ENCODE results near the gene CRKL.
"Not testable (repeated sequence)": the region's sequence is repeated elsewhere in the genome, so short reads cannot be mapped to it uniquely, and the experiment has no call there.

DNA sequence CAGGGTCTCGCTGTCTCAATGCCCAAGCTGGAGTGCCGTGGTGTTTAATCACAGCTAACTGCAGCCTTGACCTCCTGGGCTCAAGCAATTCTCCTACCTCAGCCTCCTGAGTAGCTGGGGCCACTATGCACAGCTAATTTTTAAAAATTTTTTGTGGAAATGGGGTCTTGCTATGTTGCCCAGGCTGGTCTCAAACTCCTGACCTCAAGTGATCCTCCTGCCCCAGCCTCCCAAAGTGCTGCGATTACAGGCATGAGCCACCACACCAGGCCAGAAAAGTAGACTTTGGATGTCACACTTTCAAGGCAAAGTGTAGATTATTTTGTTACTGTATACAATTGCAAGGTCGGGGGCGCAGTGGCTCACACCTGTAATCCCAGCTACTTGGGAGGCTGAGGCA lies 8.5 kb upstream of the CRKL start:
- not testable (repeated sequence) for TF ChIP-seq MAX (IDR thresholded peaks at IDR 0.05; ENCODE audit: low read depth, low read length); POLR2A (IDR thresholded peaks at IDR 0.05; ENCODE audit: extremely low read depth, insufficient read length)
- TF ChIP-seq, protein P1, sequence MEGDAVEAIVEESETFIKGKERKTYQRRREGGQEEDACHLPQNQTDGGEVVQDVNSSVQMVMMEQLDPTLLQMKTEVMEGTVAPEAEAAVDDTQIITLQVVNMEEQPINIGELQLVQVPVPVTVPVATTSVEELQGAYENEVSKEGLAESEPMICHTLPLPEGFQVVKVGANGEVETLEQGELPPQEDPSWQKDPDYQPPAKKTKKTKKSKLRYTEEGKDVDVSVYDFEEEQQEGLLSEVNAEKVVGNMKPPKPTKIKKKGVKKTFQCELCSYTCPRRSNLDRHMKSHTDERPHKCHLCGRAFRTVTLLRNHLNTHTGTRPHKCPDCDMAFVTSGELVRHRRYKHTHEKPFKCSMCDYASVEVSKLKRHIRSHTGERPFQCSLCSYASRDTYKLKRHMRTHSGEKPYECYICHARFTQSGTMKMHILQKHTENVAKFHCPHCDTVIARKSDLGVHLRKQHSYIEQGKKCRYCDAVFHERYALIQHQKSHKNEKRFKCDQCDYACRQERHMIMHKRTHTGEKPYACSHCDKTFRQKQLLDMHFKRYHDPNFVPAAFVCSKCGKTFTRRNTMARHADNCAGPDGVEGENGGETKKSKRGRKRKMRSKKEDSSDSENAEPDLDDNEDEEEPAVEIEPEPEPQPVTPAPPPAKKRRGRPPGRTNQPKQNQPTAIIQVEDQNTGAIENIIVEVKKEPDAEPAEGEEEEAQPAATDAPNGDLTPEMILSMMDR (IDR thresholded peaks at IDR 0.05; ENCODE audit: low read depth, low read length): not testable (repeated sequence)

Measured in NB4 (cell line).